Neural cell (in vitro differentiated cells): ENCODE measurements around the gene ZNF534.

ENCODE experiments used
- EZH2 ChIP-seq: fragments of 200-600, 300-800 bp; shearing (Covaris generic), sonication (generic); IDR thresholded peaks from 2 replicates; pipeline ENCODE4 v1.6.1; 2014; ENCODE audit warnings: antibody characterized with exemption, low read length, borderline replicate concordance, mild to moderate bottlenecking; ENCODE audit not compliant: insufficient read depth, poor library complexity, severe bottlenecking
- MXI1 ChIP-seq: fragments of 450-650 bp; conservative IDR thresholded peaks from 2 replicates; pipeline ENCODE4 v1.6.1; 2014; ENCODE audit warnings: antibody characterized with exemption, mild to moderate bottlenecking; ENCODE audit not compliant: poor library complexity, severe bottlenecking
- POLR2AphosphoS5 ChIP-seq: IDR thresholded peaks from 2 replicates; pipeline ENCODE4 v1.6.1; 2012
- RAD21 ChIP-seq: fragments of 450-650 bp; conservative IDR thresholded peaks from 2 replicates; pipeline ENCODE4 v1.6.1; 2014; ENCODE audit warnings: antibody characterized with exemption, mild to moderate bottlenecking, moderate library complexity
- SMC3 ChIP-seq: fragments of 450-650 bp; conservative IDR thresholded peaks from 2 replicates; pipeline ENCODE4 v1.6.1; 2014; ENCODE audit warnings: antibody characterized with exemption, mild to moderate bottlenecking, moderate library complexity; ENCODE audit not compliant: poor library complexity
- TAF1 ChIP-seq: IDR thresholded peaks from 2 replicates; pipeline ENCODE4 v1.6.1; 2012; ENCODE audit warnings: low read depth
- TF ChIP-seq, protein P1 (sequence below): fragments of 450-650 bp; IDR thresholded peaks from 2 replicates; pipeline ENCODE4 v1.5.1; 2014; ENCODE audit warnings: antibody characterized with exemption, mild to moderate bottlenecking, moderate library complexity; ENCODE audit not compliant: poor library complexity, severe bottlenecking

DNA sequence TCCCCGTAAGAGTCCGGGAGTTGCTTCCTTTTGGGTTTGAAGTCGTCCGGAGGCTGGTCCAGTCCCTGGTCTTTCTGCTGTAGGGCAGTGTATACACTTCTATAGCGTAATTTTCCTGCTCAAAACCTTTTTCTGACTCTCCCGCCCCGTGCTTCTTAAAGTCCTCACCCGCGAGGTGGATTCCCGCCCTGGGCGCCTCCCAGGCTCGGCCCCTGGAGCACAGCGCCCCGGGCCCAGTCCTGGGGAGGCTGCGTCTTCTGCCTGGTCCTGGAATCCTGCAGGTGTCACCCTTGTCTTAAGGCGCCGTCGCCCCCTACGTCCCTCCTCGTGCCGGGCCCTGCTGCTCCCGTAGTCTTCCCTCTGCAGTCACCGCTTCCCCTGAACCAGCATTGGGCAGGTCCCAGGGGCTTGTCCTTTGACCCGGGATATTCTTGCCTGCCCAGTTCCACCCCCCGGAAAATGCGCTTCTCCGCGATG is 64.1 kb downstream of the ZNF534 start:
- TF ChIP-seq MXI1: no peak
- TF ChIP-seq EZH2: no peak
- TF ChIP-seq, protein P1, sequence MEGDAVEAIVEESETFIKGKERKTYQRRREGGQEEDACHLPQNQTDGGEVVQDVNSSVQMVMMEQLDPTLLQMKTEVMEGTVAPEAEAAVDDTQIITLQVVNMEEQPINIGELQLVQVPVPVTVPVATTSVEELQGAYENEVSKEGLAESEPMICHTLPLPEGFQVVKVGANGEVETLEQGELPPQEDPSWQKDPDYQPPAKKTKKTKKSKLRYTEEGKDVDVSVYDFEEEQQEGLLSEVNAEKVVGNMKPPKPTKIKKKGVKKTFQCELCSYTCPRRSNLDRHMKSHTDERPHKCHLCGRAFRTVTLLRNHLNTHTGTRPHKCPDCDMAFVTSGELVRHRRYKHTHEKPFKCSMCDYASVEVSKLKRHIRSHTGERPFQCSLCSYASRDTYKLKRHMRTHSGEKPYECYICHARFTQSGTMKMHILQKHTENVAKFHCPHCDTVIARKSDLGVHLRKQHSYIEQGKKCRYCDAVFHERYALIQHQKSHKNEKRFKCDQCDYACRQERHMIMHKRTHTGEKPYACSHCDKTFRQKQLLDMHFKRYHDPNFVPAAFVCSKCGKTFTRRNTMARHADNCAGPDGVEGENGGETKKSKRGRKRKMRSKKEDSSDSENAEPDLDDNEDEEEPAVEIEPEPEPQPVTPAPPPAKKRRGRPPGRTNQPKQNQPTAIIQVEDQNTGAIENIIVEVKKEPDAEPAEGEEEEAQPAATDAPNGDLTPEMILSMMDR: no peak
- no peak for TF ChIP-seq RAD21
- TF ChIP-seq SMC3: no peak
- TF ChIP-seq POLR2AphosphoS5: no peak
- TF ChIP-seq TAF1: no peak
